Endothelial cell of umbilical vein (primary cell): Measurements from ENCODE around the gene ANO1. TPM values are rescaled to one million over a fixed set of nuclear protein-coding genes. Genes with fewer than 3 reads are reported as not detected.

ENCODE experiments used
- BruUV-seq: library from RNA; stranded (reverse); fragments of 400-500 nt; replicated peaks from 2 replicates; lab custom pipeline; 2021; lab: Mats Ljungman, UMichigan
- CTCF ChIA-PET: fragments of 300-600, 350-600 bp; sonication (Branson Sonifier 250); formaldehyde crosslinking; loops from one replicate; lab custom pipeline; 2021; ENCODE audit warnings: antibody characterized with exemption, inconsistent platforms; lab: Charles Lee
- POLR2A ChIA-PET: fragments of 300-600, 350-600 bp; sonication (Branson Sonifier 250); formaldehyde crosslinking; loops from one replicate; lab custom pipeline; 2021; ENCODE audit warnings: antibody characterized with exemption, inconsistent platforms; lab: Charles Lee
- DNase-seq: peaks from one replicate; pipeline ENCODE4 v3.0.0-alpha.2; 2011; ENCODE audit warnings: low read depth, low spot score
- FAIRE-seq: peaks from 2 replicates; lab custom pipeline; 2011; peaks lifted over from hg19 to GRCh38; lab: Jason Lieb, UNC
- H2AFZ ChIP-seq: 2 replicates; pipeline ENCODE4 v1.6.0; 2012; ENCODE audit warnings: low read depth, low read length, control low read depth, inconsistent platforms
- H3K27ac ChIP-seq: 2 replicates; pipeline ENCODE4 v1.5.1; 2011; ENCODE audit warnings: low read depth, mild to moderate bottlenecking, control low read depth, low read length, moderate library complexity; ENCODE audit not compliant: insufficient read depth
- H3K27me3 ChIP-seq, 2 experiments: 2 replicates each; pipeline versions ENCODE4 v1.6.0 to v1.6.1; 2011; ENCODE audit warnings: low read length in 2 of 2, mixed read lengths in 1 of 2; ENCODE audit not compliant: control insufficient read depth in 2 of 2, insufficient read depth in 2 of 2
- H3K36me3 ChIP-seq, 2 experiments: 2 replicates in 1 of 2; 3 replicates in 1 of 2; pipeline ENCODE4 v1.5.1; 2011; ENCODE audit warnings: low read length in 2 of 2, mild to moderate bottlenecking in 1 of 2, moderate library complexity in 1 of 2; ENCODE audit not compliant: control insufficient read depth in 2 of 2, insufficient read depth in 2 of 2; ENCODE audit errors: extremely low read depth in 1 of 2
- H3K4me1 ChIP-seq: 3 replicates; pipeline ENCODE4 v1.5.1; 2011; ENCODE audit warnings: mild to moderate bottlenecking, low read length; ENCODE audit not compliant: control insufficient read depth, insufficient read depth; ENCODE audit errors: extremely low read depth
- H3K4me2 ChIP-seq: 2 replicates; pipeline ENCODE4 v1.6.1; 2011; ENCODE audit warnings: low read length, control low read depth, mixed read lengths; ENCODE audit not compliant: insufficient read depth
- H3K4me3 ChIP-seq, 3 experiments: fragments of 200-600 bp in 1 of 3; sonication (generic), shearing (Covaris generic) in 1 of 3; replicated peaks in 1 of 3; 2 replicates each; pipeline ENCODE4 v1.5.1; 2011 to 2016; ENCODE audit warnings: control low read depth in 3 of 3, low read length in 3 of 3, mild to moderate bottlenecking in 2 of 3, inconsistent platforms in 1 of 3, low read depth in 1 of 3, moderate library complexity in 1 of 3; ENCODE audit not compliant: insufficient read depth in 1 of 3
- H3K79me2 ChIP-seq: 2 replicates; pipeline ENCODE4 v1.6.0; 2012; ENCODE audit warnings: low read length, inconsistent platforms; ENCODE audit not compliant: control insufficient read depth, insufficient read depth
- H3K9ac ChIP-seq: replicated peaks from 2 replicates; pipeline ENCODE3; 2011; ENCODE audit warnings: low read length, control low read depth; ENCODE audit not compliant: insufficient read depth; ENCODE audit errors: extremely low read depth
- H3K9me1 ChIP-seq: replicated peaks from 3 replicates; pipeline ENCODE4 v1.6.0; 2011; ENCODE audit warnings: mild to moderate bottlenecking, low read length; ENCODE audit not compliant: control insufficient read depth, insufficient read depth; ENCODE audit errors: extremely low read depth
- H3K9me3 ChIP-seq: replicated peaks from 2 replicates; pipeline ENCODE4 v1.5.1; 2012; ENCODE audit warnings: low read length, inconsistent platforms; ENCODE audit not compliant: control insufficient read depth, insufficient read depth
- H4K20me1 ChIP-seq: replicated peaks from 2 replicates; pipeline ENCODE3; 2011; ENCODE audit warnings: mild to moderate bottlenecking, low read length; ENCODE audit not compliant: control insufficient read depth, insufficient read depth; ENCODE audit errors: extremely low read depth
- EZH2 ChIP-seq: IDR thresholded peaks from 2 replicates; pipeline ENCODE4 v1.6.1; 2012; ENCODE audit warnings: borderline replicate concordance, low read depth, mild to moderate bottlenecking, moderate library complexity, low read length, inconsistent platforms; ENCODE audit not compliant: severe bottlenecking
- FOS ChIP-seq: IDR thresholded peaks from 2 replicates; pipeline ENCODE4 v1.6.1; 2011; ENCODE audit warnings: mild to moderate bottlenecking, low read length, moderate library complexity, borderline replicate concordance; ENCODE audit not compliant: insufficient read depth
- GATA2 ChIP-seq: IDR thresholded peaks from 2 replicates; pipeline ENCODE4 v1.7.0; 2011; ENCODE audit warnings: low read depth, mild to moderate bottlenecking, moderate library complexity, mixed read lengths, low read length; ENCODE audit not compliant: insufficient read length, insufficient read depth
- JUN ChIP-seq: IDR thresholded peaks from 2 replicates; pipeline ENCODE4 v1.6.1; 2011; ENCODE audit warnings: borderline replicate concordance, low read depth; ENCODE audit not compliant: insufficient read length, insufficient read depth
- MAX ChIP-seq: IDR thresholded peaks from 2 replicates; pipeline ENCODE4 v1.6.1; 2011; ENCODE audit not compliant: insufficient read depth, insufficient read length
- MYC ChIP-seq: IDR thresholded peaks from one replicate; pipeline ENCODE4 v1.6.1; 2011; ENCODE audit warnings: mild to moderate bottlenecking, low read depth, low read length
- POLR2A ChIP-seq: IDR thresholded peaks from 2 replicates; pipeline ENCODE4 v1.6.1; 2012; ENCODE audit warnings: low read depth, mild to moderate bottlenecking, control low read depth, low read length
- POLR2AphosphoS5 ChIP-seq: IDR thresholded peaks from 2 replicates; pipeline ENCODE4 v1.6.1; 2012; ENCODE audit warnings: low read depth, mild to moderate bottlenecking, control low read depth, low read length, moderate library complexity; ENCODE audit not compliant: insufficient read depth
- dilution Hi-C: fragments of 300-500 bp; cut with MboI; formaldehyde crosslinking; loops from one replicate; pipeline ENCODE4 v1.15.0; 2019; ENCODE audit warnings: low sequenced_read_pairs; ENCODE audit not compliant: extremely low pct_ligation_motif_present
- intact Hi-C: fragments of 100-400 bp; cut with micrococcal nuclease; formaldehyde crosslinking; loops from one replicate; pipeline ENCODE4 v1.10.0; 2022
- polyA plus RNA-seq, 4 experiments: library from polyadenylated mRNA; depleted of rRNA in 3 of 4; stranded (reverse) in 3 of 4; unstranded in 1 of 4; fragments of >200 nt; gene quantifications; 2 replicates each; pipeline versions ENCODE4 v1.2.1 to v1.2.3, GENCODE V29; 2011 to 2012; ENCODE audit warnings: missing spikeins in 1 of 4
- total RNA-seq: library from RNA; stranded (reverse); gene quantifications from 2 replicates; pipeline ENCODE4 v1.2.3, GENCODE V29; 2021
- TF ChIP-seq, protein P1 (sequence below), 2 donors: IDR thresholded peaks; 1 replicate in 1 of 2; 2 replicates in 1 of 2; pipeline ENCODE4 v1.5.1; 2011; ENCODE audit warnings: low read length in 2 of 2, mild to moderate bottlenecking in 2 of 2, moderate library complexity in 2 of 2, control low read depth in 1 of 2, inconsistent platforms in 1 of 2, low read depth in 1 of 2; ENCODE audit not compliant: insufficient read depth in 1 of 2; ENCODE audit errors: extremely low read depth in 1 of 2

Gene ANO1
- total and polyA plus RNA-seq, 2 donors (not counting 3 experiments of a cell fraction or from before 2014, with no cell fraction given), result 0.03 to 0.40 TPM

- intact Hi-C loops, result no loop called here
- TF ChIP-seq, protein P1, sequence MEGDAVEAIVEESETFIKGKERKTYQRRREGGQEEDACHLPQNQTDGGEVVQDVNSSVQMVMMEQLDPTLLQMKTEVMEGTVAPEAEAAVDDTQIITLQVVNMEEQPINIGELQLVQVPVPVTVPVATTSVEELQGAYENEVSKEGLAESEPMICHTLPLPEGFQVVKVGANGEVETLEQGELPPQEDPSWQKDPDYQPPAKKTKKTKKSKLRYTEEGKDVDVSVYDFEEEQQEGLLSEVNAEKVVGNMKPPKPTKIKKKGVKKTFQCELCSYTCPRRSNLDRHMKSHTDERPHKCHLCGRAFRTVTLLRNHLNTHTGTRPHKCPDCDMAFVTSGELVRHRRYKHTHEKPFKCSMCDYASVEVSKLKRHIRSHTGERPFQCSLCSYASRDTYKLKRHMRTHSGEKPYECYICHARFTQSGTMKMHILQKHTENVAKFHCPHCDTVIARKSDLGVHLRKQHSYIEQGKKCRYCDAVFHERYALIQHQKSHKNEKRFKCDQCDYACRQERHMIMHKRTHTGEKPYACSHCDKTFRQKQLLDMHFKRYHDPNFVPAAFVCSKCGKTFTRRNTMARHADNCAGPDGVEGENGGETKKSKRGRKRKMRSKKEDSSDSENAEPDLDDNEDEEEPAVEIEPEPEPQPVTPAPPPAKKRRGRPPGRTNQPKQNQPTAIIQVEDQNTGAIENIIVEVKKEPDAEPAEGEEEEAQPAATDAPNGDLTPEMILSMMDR (IDR thresholded peaks at IDR 0.05; ENCODE audit: extremely low read depth in 1 of 2, insufficient read depth in 1 of 2, low read depth in 1 of 2, low read length in 2 of 2), result no peak
- TF ChIP-seq JUN, result no peak
- TF ChIP-seq GATA2, result no peak
- TF ChIP-seq POLR2A, result no peak
- TF ChIP-seq MAX, result no peak
- TF ChIP-seq POLR2AphosphoS5, result no peak
- TF ChIP-seq FOS, result no peak
- no peak for TF ChIP-seq EZH2
- no peak for TF ChIP-seq MYC
- Histone ChIP-seq H3K9ac (no peak overlapping the region), H3K79me2 (no peaks in the 10 kb centered on the region), H3K4me2 (no peak overlapping the region), H2AFZ (no peak overlapping the region), H3K4me1 (no peaks in the 10 kb centered on the region), H3K27me3 (no peaks in the 10 kb centered on the region), H3K27ac (no peak overlapping the region), H3K9me1 (no peaks in the 10 kb centered on the region), H3K9me3 (no peaks in the 10 kb centered on the region), H3K36me3 (no peaks in the 10 kb centered on the region), H3K4me3 (no peak overlapping the region), H4K20me1 (no peaks in the 10 kb centered on the region)
- FAIRE-seq (no peak), DNase-seq (no peak)
- BruUV-seq, result no TSS peak
- POLR2A ChIA-PET, result no interaction called here
- dilution Hi-C loops, result no loop called here
- CTCF ChIA-PET, result interaction anchor here (1.3 to 1.4 kb wide), 2 partner anchors 242 to 246 kb away, joined by 3 to 4 read pairs; no protein-coding TSS in a partner anchor
Measured at GRCh38 chr11:70161043-70161625, 83.0 kb downstream of the ANO1 start.
